ENCODE data around the gene SDHC. TPM values are rescaled to one million over a fixed set of nuclear protein-coding genes. Genes with fewer than 3 reads are reported as not detected.
"Not testable (repeated sequence)": the region's sequence is repeated elsewhere in the genome, so short reads cannot be mapped to it uniquely, and the experiment has no call there.

SDHC gene
- total RNA-seq, 3 donors from 2014 or later = 194 to 244 (median 244) TPM

DNA sequence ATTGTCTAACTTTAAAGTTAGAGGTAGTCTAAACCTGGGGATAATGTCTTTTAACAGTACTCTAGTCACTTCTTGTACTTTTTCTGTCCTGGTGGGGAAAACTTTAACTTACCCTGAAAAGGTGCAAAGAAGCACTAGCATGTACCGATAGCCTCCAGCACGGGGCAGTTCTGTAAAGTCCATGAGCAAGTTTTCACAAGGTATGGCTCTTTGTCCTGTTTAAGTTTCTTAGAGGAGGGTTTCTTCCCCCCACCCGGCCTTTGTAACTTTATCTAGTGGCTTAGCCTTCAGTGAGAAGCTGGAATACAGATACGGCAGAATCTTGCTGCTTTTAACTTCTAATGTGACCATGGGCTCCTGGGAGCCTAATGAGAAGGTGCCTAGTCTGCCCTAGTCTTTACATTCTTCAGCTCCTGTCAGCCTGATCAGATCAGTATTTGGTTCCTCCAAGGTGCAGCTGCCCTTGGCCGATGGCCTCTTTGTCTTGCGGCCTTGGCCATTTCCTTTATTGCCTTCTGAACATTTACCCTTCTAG is 93.3 kb downstream of the SDHC start:
- DNase-seq = no peak
- Histone ChIP-seq H3K36me3 (ENCODE audit: low read depth) (no peaks in the 10 kb centered on the region), H3K4me1 (ENCODE audit: low read depth) (peaks cover 4% of the 10 kb centered on the region), H3K4me3 (no peak overlapping the region), H3K9me3 (no peaks in the 10 kb centered on the region)
- TF ChIP-seq CTCF (IDR thresholded peaks at IDR 0.05) = no peak
- intact Hi-C loops (cut with DNase I, micrococcal nuclease) = no loop called here
- no peak for ATAC-seq

DNA sequence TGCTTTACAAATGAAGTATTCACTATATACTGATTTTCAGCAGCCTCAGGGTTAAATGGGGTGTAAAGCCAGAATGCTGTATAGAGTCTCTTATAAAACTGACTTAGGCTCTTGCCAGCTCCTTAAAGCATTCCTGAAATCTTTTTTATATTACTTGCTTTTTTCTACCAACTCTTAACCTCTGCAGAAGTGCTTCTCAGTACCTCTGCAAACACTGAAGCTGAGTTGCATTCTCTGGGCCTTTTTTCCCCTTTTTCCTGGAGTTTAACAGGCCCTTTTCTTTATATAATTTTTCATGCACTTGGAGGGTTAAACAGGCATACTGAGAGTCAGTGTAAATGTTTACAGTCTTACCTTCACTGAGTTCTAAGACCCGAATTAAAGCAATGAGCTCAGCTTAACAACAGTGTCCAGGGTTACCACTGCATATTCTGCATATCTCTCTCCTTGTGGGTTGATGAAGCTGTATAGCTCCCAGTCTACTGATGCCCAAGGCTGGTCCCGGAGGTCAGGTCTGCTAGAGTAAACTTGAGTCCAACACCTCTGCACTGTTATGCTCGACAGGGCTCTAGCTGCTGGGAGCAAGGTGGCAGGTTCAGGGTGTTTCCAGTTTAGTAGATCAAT is 94.4 kb downstream of the SDHC start:
- DNase-seq (no peak), ATAC-seq (no peak)
- Histone ChIP-seq H3K36me3 (ENCODE audit: low read depth) (no peaks in the 10 kb centered on the region), H3K9me3 (no peaks in the 10 kb centered on the region), H3K4me1 (ENCODE audit: low read depth) (peaks cover 4% of the 10 kb centered on the region), H3K4me3 (no peak overlapping the region)
- intact Hi-C loops (cut with DNase I, micrococcal nuclease) = no loop called here
- TF ChIP-seq CTCF (IDR thresholded peaks at IDR 0.05) = no peak

- DNase-seq; H3K4me3 ChIP-seq; intact Hi-C loops (cut with DNase I, micrococcal nuclease); H3K4me1 ChIP-seq (ENCODE audit: low read depth); H3K36me3 ChIP-seq (ENCODE audit: low read depth); H3K9me3 ChIP-seq: not testable (repeated sequence)
- peak; percentile 36 for ATAC-seq
These were observed 95.9 kb downstream of the SDHC start for GRCh38 chr1:161409848-161410635.

- H3K36me3 ChIP-seq (ENCODE audit: low read depth); intact Hi-C loops (cut with DNase I, micrococcal nuclease); H3K4me3 ChIP-seq: not testable (repeated sequence)
These were observed 96.4 kb downstream of the SDHC start for GRCh38 chr1:161410636-161410970.

More at GRCh38 chr1:161410636-161410970, 96.4 kb downstream of the SDHC start:
- ATAC-seq; DNase-seq; H3K4me1 ChIP-seq (ENCODE audit: low read depth); H3K9me3 ChIP-seq: not testable (repeated sequence)

Other genes with a start within 250 kb of the SDHC start
- 1 to 10 TPM; 3.8 to 9.0 (median 8.1) TPM for gene ARHGAP30, start 244.5 kb upstream of the SDHC start, total RNA-seq
- gene NECTIN4, start 224.8 kb upstream of the SDHC start, total RNA-seq = 1 to 10 TPM; 1.6 to 5.4 (median 4.6) TPM
- gene KLHDC9, start 216.0 kb upstream of the SDHC start, total RNA-seq = 10 to 100 TPM in 1 of 3 donors, 1 to 10 TPM in 2; 9.5 to 10.7 (median 9.7) TPM
- 10 to 100 TPM; 20.7 to 40.2 (median 29.4) TPM for gene PFDN2, start 196.3 kb upstream of the SDHC start, total RNA-seq
- 10 to 100 TPM; 56.7 to 79.7 (median 62.8) TPM for gene NIT1, start 196.3 kb upstream of the SDHC start, total RNA-seq
- 10 to 100 TPM; 33.3 to 43.0 (median 37.2) TPM for gene DEDD, start 181.7 kb upstream of the SDHC start, total RNA-seq
- gene UFC1, start 160.4 kb upstream of the SDHC start, total RNA-seq = 100 to 1,000 TPM in 1 of 3 donors, 10 to 100 TPM in 2; 88.6 to 114 (median 90.6) TPM
- gene USP21, start 154.9 kb upstream of the SDHC start, total RNA-seq = 10 to 100 TPM; 20.1 to 35.4 (median 29.5) TPM
- gene PPOX, start 148.0 kb upstream of the SDHC start, total RNA-seq = 10 to 100 TPM; 15.0 to 21.9 (median 16.3) TPM
- 10 to 100 TPM; 25.1 to 35.9 (median 33.3) TPM for gene B4GALT3, start 136.9 kb upstream of the SDHC start, total RNA-seq
- gene ADAMTS4, start 115.3 kb upstream of the SDHC start, total RNA-seq = 1 to 10 TPM in 2 of 3 donors, under 1 TPM in 1; 0.96 to 7.2 (median 3.8) TPM
- 100 to 1,000 TPM; 119 to 159 (median 154) TPM for gene NDUFS2, start 112.0 kb upstream of the SDHC start, total RNA-seq
- 10 to 100 TPM in 2 of 3 donors, 1 to 10 TPM in 1; 5.8 to 43.9 (median 27.1) TPM for gene FCER1G, start 99.1 kb upstream of the SDHC start, total RNA-seq
- not detected for gene APOA2, start 90.8 kb upstream of the SDHC start, total RNA-seq
- gene TOMM40L, start 88.3 kb upstream of the SDHC start, total RNA-seq = 10 to 100 TPM; 17.2 to 24.5 (median 23.5) TPM
- not detected for gene NR1I3, start 76.2 kb upstream of the SDHC start, total RNA-seq
- gene PCP4L1, start 55.6 kb upstream of the SDHC start, total RNA-seq = 10 to 100 TPM in 1 of 3 donors, 1 to 10 TPM in 1, under 1 TPM in 1; 0.41 to 12.2 (median 1.6) TPM
- 10 to 100 TPM in 1 of 3 donors, 1 to 10 TPM in 2; 2.1 to 12.2 (median 3.2) TPM for gene MPZ, start 4.4 kb upstream of the SDHC start, total RNA-seq
- gene CFAP126, start 53.5 kb downstream of the SDHC start, total RNA-seq = not detected
- 10 to 100 TPM in 2 of 3 donors, 1 to 10 TPM in 1; 7.7 to 25.0 (median 23.7) TPM for gene FCGR2A, start 191.1 kb downstream of the SDHC start, total RNA-seq
- 1 to 10 TPM in 2 of 3 donors, under 1 TPM in 1; 0.61 to 2.0 (median 1.8) TPM for gene HSPA6, start 210.2 kb downstream of the SDHC start, total RNA-seq
- gene FCGR3A, start 235.4 kb downstream of the SDHC start, total RNA-seq = 10 to 100 TPM in 2 of 3 donors, 1 to 10 TPM in 1; 1.1 to 23.1 (median 19.8) TPM